ENCODE data around the gene ASTN2. TPM values are rescaled to one million over a fixed set of nuclear protein-coding genes. Genes with fewer than 3 reads are reported as not detected.

Gene ASTN2
- total RNA-seq, 4 donors from 2014 or later = 0.97 to 4.7 (median 3.0) TPM

DNA sequence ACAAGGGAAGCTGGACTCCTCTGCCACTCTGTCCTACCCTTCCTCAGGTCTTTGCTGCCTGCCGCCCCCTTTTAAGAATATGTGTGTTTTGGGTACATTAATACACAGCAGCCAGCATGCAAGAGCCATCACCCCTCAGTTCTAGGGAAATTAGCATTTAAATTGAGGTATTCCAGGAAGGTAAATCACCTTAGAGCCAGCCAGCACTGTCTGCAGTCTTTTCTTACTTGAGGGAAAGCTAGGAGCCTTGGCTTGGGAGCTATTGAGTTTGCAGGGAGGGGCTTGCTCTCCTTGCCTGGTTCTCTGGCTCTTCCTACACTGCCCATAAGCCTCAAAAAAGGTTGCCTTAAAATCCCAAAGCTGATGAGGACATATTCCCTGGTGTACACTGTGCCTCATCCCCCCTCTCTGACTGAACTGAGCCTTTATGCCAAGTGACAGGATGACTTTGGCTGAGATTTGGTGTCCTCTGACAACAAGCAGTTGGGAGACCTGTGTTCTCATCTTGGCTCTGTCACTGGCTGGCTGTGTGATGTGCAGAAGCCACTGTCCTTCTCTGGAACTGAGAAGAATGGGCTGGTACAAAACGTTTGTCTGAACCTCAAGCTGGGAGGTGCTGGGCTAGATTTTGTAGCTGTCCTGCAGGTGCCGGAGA is 673.6 kb downstream of the ASTN2 start:
- WGBS, 2 donors = 69 to 74% methylated on average over 3 of the region's 3 CpGs
- TF ChIP-seq, protein P1, sequence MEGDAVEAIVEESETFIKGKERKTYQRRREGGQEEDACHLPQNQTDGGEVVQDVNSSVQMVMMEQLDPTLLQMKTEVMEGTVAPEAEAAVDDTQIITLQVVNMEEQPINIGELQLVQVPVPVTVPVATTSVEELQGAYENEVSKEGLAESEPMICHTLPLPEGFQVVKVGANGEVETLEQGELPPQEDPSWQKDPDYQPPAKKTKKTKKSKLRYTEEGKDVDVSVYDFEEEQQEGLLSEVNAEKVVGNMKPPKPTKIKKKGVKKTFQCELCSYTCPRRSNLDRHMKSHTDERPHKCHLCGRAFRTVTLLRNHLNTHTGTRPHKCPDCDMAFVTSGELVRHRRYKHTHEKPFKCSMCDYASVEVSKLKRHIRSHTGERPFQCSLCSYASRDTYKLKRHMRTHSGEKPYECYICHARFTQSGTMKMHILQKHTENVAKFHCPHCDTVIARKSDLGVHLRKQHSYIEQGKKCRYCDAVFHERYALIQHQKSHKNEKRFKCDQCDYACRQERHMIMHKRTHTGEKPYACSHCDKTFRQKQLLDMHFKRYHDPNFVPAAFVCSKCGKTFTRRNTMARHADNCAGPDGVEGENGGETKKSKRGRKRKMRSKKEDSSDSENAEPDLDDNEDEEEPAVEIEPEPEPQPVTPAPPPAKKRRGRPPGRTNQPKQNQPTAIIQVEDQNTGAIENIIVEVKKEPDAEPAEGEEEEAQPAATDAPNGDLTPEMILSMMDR (IDR thresholded peaks at IDR 0.05) = no peak
- TF ChIP-seq POLR2A (IDR thresholded peaks at IDR 0.05) = no peak
- DNase-seq (ENCODE audit: low spot score in 2 of 2) = no peak
- no peak overlapping the region for H3K4me3 ChIP-seq (ENCODE audit: low read depth, poor library complexity, severe bottlenecking)
- intact Hi-C loops (cut with DNase I; ENCODE audit: low total_unique reads) = no loop called here

DNA sequence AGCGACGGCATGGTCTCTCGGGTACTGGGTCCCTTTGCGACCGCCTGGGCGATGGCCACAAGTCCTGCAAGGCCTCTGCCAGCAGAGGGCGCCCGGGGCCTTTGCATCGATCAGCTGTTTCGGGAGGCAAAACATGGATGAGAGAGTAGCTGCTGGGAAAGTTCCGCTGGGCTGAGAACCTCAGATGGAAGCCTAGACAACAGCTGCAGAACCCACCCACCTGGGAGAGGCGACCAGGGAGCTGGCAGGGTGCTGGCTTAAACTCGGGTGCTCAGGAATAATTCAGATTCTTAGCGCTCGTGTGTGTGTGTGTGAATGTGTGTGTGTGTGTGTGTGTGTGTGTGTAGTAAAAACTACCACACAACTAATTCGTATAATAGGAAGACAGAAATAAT is 677.7 kb downstream of the ASTN2 start:
- no peak overlapping the region for H3K4me3 ChIP-seq (ENCODE audit: low read depth, poor library complexity, severe bottlenecking)
- peak; percentile 58 to 92 for DNase-seq (ENCODE audit: low spot score in 2 of 2)
- no peak for TF ChIP-seq POLR2A (IDR thresholded peaks at IDR 0.05)
- TF ChIP-seq, protein P1 (IDR thresholded peaks at IDR 0.05) = no peak
- 16 to 24% methylated on average over 16 of the region's 16 CpGs for WGBS, 2 donors
- intact Hi-C loops (cut with DNase I; ENCODE audit: low total_unique reads) = loop anchor here (5.0 kb wide), 1 partner anchor 125 kb away; no protein-coding TSS in a partner anchor

DNA sequence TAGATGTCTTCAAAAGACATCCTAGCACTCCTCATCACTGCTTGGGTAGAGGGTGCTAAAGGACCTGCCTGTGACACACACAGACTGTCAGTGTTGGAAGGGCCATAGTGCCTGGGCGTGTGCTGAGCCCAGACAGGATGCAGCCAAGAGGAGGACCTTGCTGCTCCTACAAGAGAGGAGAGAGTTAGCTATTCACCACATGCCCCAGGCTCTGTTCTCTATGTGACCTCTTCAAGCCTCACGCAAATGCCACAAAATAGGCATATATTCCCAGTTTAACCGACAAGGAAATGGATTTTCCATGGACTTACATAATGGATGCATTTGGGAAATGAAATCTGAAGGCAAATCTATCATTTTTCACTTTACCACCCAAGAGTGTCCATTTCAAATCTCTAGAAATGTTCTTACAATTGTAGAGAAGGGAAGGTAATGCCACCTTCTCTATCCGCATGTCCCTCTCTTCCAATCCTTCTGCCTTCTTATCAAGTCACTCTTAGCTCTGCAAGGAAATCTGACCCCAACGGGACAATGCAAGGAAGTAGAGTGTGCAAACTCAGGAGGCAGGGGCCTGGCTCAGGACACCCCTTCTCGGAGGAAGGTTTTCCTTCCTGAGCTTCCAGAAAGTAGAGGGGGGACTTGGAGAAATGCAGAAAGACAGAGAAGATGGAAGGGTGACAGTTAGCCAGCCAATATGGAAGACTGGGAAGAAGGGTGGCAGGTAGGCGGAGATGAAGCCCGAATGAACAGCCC is 678.3 kb downstream of the ASTN2 start:
- no peak overlapping the region for H3K4me3 ChIP-seq (ENCODE audit: low read depth, poor library complexity, severe bottlenecking)
- WGBS, 2 donors = 59 to 66% methylated on average over 8 of the region's 8 CpGs
- intact Hi-C loops (cut with DNase I; ENCODE audit: low total_unique reads) = loop anchor here (5.0 kb wide), 1 partner anchor 126 kb away; no protein-coding TSS in a partner anchor
- no peak for TF ChIP-seq POLR2A (IDR thresholded peaks at IDR 0.05)
- TF ChIP-seq, protein P1 (IDR thresholded peaks at IDR 0.05) = no peak
- DNase-seq (ENCODE audit: low spot score in 2 of 2) = no peak

DNA sequence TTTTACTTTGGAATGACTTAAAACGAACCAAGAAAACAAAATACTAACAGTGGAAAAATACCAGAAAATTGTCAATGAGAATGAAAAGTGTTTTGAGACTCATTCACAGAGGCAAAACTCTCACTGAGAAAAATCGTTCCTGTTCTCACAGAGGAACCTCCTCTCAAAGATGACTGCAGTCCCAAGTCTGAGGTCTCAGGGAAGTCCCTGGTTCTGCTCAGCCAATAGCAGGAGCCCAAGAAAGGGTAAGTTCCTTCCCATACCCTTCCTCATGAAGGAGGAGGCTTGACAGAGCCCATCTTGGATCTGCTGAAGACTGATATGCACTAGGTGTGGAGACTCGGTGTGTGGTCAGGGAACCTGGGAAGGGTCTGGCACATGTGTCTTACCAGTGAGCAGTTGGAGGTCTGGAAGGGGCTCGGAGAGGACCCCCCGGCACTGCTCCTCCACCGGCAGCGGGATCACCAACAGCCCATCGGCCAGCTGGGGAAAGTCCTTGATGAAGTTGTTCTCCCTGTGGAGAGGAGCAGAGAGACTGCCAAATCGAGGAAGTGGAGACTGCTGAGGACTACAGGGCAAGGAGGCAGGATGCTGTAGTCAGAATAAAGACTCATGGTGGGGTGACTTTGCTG is 681.7 kb downstream of the ASTN2 start:
- H3K4me3 ChIP-seq (ENCODE audit: low read depth, poor library complexity, severe bottlenecking) = no peak overlapping the region
- WGBS, 2 donors = 86 to 87% methylated on average over 9 of the region's 9 CpGs
- intact Hi-C loops (cut with DNase I; ENCODE audit: low total_unique reads) = no loop called here
- TF ChIP-seq, protein P1 (IDR thresholded peaks at IDR 0.05) = no peak
- no peak for TF ChIP-seq POLR2A (IDR thresholded peaks at IDR 0.05)
- DNase-seq (ENCODE audit: low spot score in 2 of 2) = no peak

DNA sequence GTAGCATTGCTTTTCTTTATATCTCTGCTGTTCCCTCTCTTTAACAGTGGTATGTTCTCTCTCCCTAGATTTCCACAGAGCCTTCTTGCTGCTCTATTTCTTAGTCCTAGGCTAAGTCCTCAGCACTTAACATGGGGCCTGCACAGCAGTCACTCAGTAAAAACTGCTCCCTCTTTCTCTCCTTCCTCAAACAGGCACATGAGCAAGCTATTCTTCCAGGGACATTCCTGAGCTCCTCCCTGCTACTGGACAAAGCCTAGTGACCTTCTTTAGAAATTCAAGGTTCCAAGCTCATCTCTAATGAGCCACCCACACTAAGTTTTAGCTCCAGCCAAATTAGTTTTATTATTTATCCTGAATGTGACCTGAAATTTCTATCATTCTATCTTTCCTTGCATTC is 688.3 kb downstream of the ASTN2 start:
- TF ChIP-seq, protein P1 (IDR thresholded peaks at IDR 0.05) = no peak
- TF ChIP-seq POLR2A (IDR thresholded peaks at IDR 0.05) = no peak
- intact Hi-C loops (cut with DNase I; ENCODE audit: low total_unique reads) = no loop called here
- no peak overlapping the region for H3K4me3 ChIP-seq (ENCODE audit: low read depth, poor library complexity, severe bottlenecking)
- no peak for DNase-seq (ENCODE audit: low spot score in 2 of 2)

All from lower leg skin (tissue), 4 donors.